CD8-positive, alpha-beta memory T cell (primary cell): Measurements from ENCODE around the gene ARMC9. TPM values are rescaled to one million over a fixed set of nuclear protein-coding genes. Genes with fewer than 3 reads are reported as not detected.

ENCODE experiments used
- CTCF ChIA-PET: fragments of 350-600 bp; sonication (Branson Sonifier 250); formaldehyde crosslinking; loops from one replicate; lab custom pipeline; 2021; ENCODE audit warnings: antibody characterized with exemption; lab: Charles Lee
- POLR2A ChIA-PET: fragments of 350-600 bp; sonication (Branson Sonifier 250); formaldehyde crosslinking; loops from one replicate; lab custom pipeline; 2021; ENCODE audit warnings: antibody characterized with exemption; lab: Charles Lee
- DNase-seq, 5 donors: peaks; one replicate each; pipeline versions ENCODE4 v3.0.0 to v3.0.0-alpha.2; 2020 to 2022; ENCODE audit warnings: mixed read lengths in 1 of 5
- H3K27ac ChIP-seq: one replicate; pipeline ENCODE4 v1.7.0; 2013; ENCODE audit warnings: low read depth, mild to moderate bottlenecking, low read length, moderate library complexity
- H3K27me3 ChIP-seq: 2 replicates; pipeline ENCODE4 v1.7.0; 2013; ENCODE audit warnings: low read length, mild to moderate bottlenecking; ENCODE audit not compliant: insufficient read depth, poor library complexity, severe bottlenecking
- H3K36me3 ChIP-seq: 2 replicates; pipeline ENCODE4 v1.7.0; 2013; ENCODE audit warnings: mild to moderate bottlenecking, low read length, moderate library complexity; ENCODE audit not compliant: insufficient read depth
- H3K4me1 ChIP-seq: 2 replicates; pipeline ENCODE4 v1.7.0; 2013; ENCODE audit warnings: mild to moderate bottlenecking, low read length, moderate library complexity; ENCODE audit not compliant: insufficient read depth
- H3K4me3 ChIP-seq: 2 replicates; pipeline ENCODE4 v1.7.0; 2013; ENCODE audit warnings: mild to moderate bottlenecking, low read length
- H3K9me3 ChIP-seq: 2 replicates; pipeline ENCODE4 v1.7.0; 2013; ENCODE audit warnings: mild to moderate bottlenecking, low read length
- H3K27ac Mint-ChIP-seq, 8 donors: one replicate each; pipeline ENCODE4 v1.8.0; 2020 to 2021; ENCODE audit warnings: mixed read lengths in 8 of 8, mild to moderate bottlenecking in 6 of 8, inconsistent platforms in 3 of 8, moderate library complexity in 3 of 8
- H3K27me3 Mint-ChIP-seq, 2 donors: one replicate each; pipeline ENCODE4 v1.8.0; 2020 to 2021; ENCODE audit warnings: mixed read lengths in 2 of 2, mild to moderate bottlenecking in 1 of 2, moderate library complexity in 1 of 2
- H3K36me3 Mint-ChIP-seq, 3 donors: one replicate each; pipeline ENCODE4 v1.8.0; 2020 to 2021; ENCODE audit warnings: mixed read lengths in 3 of 3, inconsistent platforms in 1 of 3, mild to moderate bottlenecking in 1 of 3
- H3K4me1 Mint-ChIP-seq, 3 donors: one replicate each; pipeline ENCODE4 v1.8.0; 2020 to 2021; ENCODE audit warnings: mixed read lengths in 3 of 3, inconsistent platforms in 1 of 3, mild to moderate bottlenecking in 1 of 3
- H3K4me3 Mint-ChIP-seq, 7 donors: one replicate each; pipeline ENCODE4 v1.8.0; 2020 to 2021; ENCODE audit warnings: mixed read lengths in 7 of 7, mild to moderate bottlenecking in 6 of 7, moderate library complexity in 4 of 7, inconsistent platforms in 2 of 7
- H3K9me3 Mint-ChIP-seq, 5 donors: one replicate each; pipeline ENCODE4 v1.8.0; 2020 to 2022; ENCODE audit warnings: mixed read lengths in 5 of 5, mild to moderate bottlenecking in 3 of 5, moderate library complexity in 2 of 5, inconsistent platforms in 1 of 5
- polyA plus RNA-seq: library from polyadenylated mRNA; unstranded; fragments of 300-500 nt; fragmentation: Illumina TruSeq; gene quantifications from one replicate; pipeline ENCODE4 v1.2.3, GENCODE V29; 2021
- total RNA-seq, 2 experiments: library from RNA; stranded (reverse); gene quantifications; one replicate each; pipeline ENCODE4 v1.2.3, GENCODE V29; 2021

ARMC9 gene
- total and polyA plus RNA-seq, 3 experiments from 2014 or later: 1.0 to 6.4 (median 5.3) TPM

DNA sequence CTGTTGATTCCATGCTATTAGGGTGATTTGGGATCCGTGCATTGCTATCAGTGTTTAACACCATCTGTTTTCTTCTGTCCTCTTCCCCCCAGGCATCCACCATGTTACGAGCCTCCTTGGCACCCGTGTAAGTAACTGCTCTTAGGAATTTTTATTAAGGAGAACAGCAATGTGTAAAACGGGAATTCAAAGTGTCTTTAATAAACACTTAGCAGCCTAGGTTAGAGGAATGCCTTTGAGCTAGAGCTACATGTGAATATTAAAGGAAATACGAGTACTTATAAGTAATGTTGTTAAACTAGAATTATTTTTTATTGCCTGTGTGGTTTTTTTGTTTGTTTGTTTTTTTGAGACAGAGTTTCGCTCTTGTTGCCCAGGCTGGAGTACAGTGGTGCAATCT, 58.1 kb downstream of the ARMC9 start:
- H3K4me1 Mint-ChIP-seq: peaks cover 9 to 13% (median 12%) of the 10 kb centered on the region in 3 donors
- CTCF ChIA-PET: no interaction called here
- H3K4me3 Mint-ChIP-seq: no peak overlapping the region
- no peaks in the 10 kb centered on the region for H3K36me3 Mint-ChIP-seq
- no peaks in the 10 kb centered on the region for H3K9me3 Mint-ChIP-seq
- H3K27me3 ChIP-seq: no peaks in the 10 kb centered on the region
- POLR2A ChIA-PET: no interaction called here
- peaks cover 10% of the 10 kb centered on the region for H3K4me1 ChIP-seq
- no peak overlapping the region for H3K4me3 ChIP-seq
- H3K27ac Mint-ChIP-seq: peak overlapping the region in 1 of 8 donors; percentile 44
- no peak overlapping the region for H3K27ac ChIP-seq
- no peaks in the 10 kb centered on the region for H3K36me3 ChIP-seq
- no peak for DNase-seq
- H3K9me3 ChIP-seq: no peaks in the 10 kb centered on the region
- peaks cover 0 to 1% of the 10 kb centered on the region in 2 donors for H3K27me3 Mint-ChIP-seq

DNA sequence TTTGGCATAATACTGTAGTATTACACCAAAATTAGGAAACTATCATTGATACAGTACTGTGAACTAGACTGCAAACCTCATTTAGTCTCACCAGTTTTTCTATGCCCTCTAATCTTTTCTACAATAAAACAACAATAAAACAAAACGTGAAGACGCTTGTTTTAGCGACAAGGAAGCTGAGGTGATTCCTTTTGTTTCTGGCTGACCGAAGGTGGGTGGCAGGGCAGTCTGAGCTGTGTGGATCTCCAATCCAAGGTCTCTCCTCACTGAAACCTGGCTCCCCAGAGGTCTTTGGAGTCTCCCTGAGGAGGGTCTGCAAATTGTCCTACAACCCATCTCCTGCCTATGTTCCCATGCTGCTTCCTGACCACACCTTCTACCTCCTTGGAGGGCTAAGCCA, 59.3 kb downstream of the ARMC9 start:
- H3K4me3 ChIP-seq: no peak overlapping the region
- no peak overlapping the region for H3K27ac ChIP-seq
- no peaks in the 10 kb centered on the region for H3K9me3 Mint-ChIP-seq
- H3K4me1 Mint-ChIP-seq: peaks cover 9 to 13% (median 12%) of the 10 kb centered on the region in 3 donors
- peaks cover 0 to 1% of the 10 kb centered on the region in 2 donors for H3K27me3 Mint-ChIP-seq
- peak overlapping the region in 1 of 8 donors; percentile 19 for H3K27ac Mint-ChIP-seq
- H3K4me3 Mint-ChIP-seq: no peak overlapping the region
- peaks cover 10% of the 10 kb centered on the region for H3K4me1 ChIP-seq
- no peaks in the 10 kb centered on the region for H3K9me3 ChIP-seq
- ChIA-PET CTCF (interaction anchor here (1.3 kb wide), 1 partner anchor 7 kb away, joined by 3 read pairs; no protein-coding TSS in a partner anchor), POLR2A (no interaction called here)
- H3K36me3 Mint-ChIP-seq: no peaks in the 10 kb centered on the region
- DNase-seq: no peak
- no peaks in the 10 kb centered on the region for H3K27me3 ChIP-seq
- no peaks in the 10 kb centered on the region for H3K36me3 ChIP-seq

DNA sequence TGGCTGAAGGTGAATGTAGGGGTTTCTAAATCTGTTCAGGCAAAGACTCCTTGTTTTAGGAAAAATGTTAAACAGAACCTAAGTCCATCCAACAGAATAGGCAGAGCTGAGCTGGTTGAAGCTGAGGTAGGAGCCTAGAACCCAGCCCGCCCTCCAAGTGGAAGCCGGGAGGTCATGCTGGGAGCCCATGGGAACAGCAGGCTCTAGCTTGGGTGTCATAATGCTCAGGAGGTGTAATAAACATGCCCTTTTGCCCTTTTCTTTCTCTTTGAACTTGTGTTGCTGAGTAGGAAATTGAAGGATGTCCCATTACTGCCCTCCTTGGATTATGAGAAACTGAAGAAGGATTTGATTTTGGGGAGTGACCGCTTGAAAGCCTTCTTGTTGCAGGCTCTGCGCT, 60.3 kb downstream of the ARMC9 start:
- Histone ChIP-seq H3K9me3 (no peaks in the 10 kb centered on the region), H3K4me1 (peaks cover 10% of the 10 kb centered on the region), H3K4me3 (no peak overlapping the region), H3K27ac (no peak overlapping the region), H3K36me3 (no peaks in the 10 kb centered on the region), H3K27me3 (no peaks in the 10 kb centered on the region)
- Mint-ChIP-seq H3K9me3 (no peaks in the 10 kb centered on the region), H3K27ac (no peak overlapping the region), H3K4me3 (no peak overlapping the region), H3K27me3 (no peaks in the 10 kb centered on the region), H3K36me3 (no peaks in the 10 kb centered on the region), H3K4me1 (peaks cover 9 to 13% (median 12%) of the 10 kb centered on the region in 3 donors)
- POLR2A ChIA-PET: no interaction called here
- CTCF ChIA-PET: interaction anchor here (1.3 kb wide), 1 partner anchor 8 kb away, joined by 3 read pairs; no protein-coding TSS in a partner anchor
- no peak for DNase-seq

DNA sequence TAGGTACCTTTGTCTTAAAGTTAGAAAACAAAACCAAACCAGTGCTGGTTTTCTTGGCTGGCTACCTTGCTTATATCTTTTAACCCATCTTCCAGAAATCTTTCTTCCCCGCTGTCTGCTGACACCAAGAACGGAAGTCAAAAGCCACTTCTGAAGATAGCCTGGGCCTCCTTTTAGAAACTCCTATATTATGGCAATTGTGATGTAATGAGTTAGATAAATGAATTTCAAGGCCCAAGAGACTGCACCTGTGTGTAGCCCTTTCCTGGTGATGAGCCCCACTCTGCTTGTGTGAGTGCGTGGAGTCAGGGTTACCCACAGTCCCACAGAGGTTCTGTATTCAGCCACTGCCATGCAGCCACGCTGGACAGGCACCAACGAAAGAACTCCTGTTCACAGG, 60.7 kb downstream of the ARMC9 start:
- H3K27me3 ChIP-seq: no peaks in the 10 kb centered on the region
- H3K27ac Mint-ChIP-seq: peak overlapping the region in 1 of 8 donors; percentile 21
- peaks cover 10% of the 10 kb centered on the region for H3K4me1 ChIP-seq
- H3K27me3 Mint-ChIP-seq: no peaks in the 10 kb centered on the region
- H3K4me1 Mint-ChIP-seq: peaks cover 9 to 13% (median 12%) of the 10 kb centered on the region in 3 donors
- no peaks in the 10 kb centered on the region for H3K9me3 ChIP-seq
- CTCF ChIA-PET: interaction anchor here (1.3 kb wide), 1 partner anchor 9 kb away, joined by 3 read pairs; no protein-coding TSS in a partner anchor
- no peaks in the 10 kb centered on the region for H3K36me3 ChIP-seq
- peak in 1 of 5 donors; percentile 3 for DNase-seq
- POLR2A ChIA-PET: no interaction called here
- no peaks in the 10 kb centered on the region for H3K36me3 Mint-ChIP-seq
- H3K4me3 ChIP-seq: no peak overlapping the region
- no peak overlapping the region for H3K27ac ChIP-seq
- no peaks in the 10 kb centered on the region for H3K9me3 Mint-ChIP-seq
- H3K4me3 Mint-ChIP-seq: no peak overlapping the region

DNA sequence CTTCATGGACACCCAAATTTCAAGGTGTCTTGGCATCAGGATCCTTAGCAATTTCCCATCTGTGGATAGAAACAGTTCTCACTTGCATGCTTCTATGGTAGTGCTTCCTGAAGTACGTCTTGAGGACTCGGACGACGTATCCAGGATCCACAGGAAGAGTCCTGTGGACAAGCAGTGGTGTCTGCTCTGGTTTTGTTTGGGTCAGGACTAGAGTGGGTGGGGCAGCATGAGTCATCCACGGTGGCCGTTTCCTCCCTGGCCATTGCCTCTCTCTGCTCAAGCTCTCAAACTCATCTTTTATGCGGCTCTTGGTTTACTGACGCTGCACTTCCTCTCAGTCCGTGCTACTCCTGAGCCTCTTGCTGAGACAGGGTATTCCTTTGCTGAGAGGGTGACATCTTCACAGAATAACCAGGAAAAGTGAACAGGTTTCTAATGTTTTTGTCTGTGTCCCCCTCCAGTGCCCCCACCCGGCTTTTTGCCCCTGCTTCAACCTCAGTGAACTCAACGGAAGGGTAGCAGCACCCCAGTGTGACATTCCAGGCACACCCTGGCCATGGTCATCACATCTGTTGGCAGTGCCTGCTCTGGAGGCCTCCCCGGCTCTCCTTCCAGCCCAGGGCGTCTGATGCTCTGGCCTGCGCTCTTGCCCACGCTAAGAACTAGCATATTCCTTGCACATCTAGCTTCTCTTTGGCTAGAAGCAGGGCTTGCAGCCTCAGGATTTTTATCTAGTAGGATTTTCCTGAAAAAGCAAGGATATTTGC, 62.2 kb downstream of the ARMC9 start:
- H3K4me3 Mint-ChIP-seq: no peak overlapping the region
- H3K27ac Mint-ChIP-seq: no peak overlapping the region
- H3K36me3 Mint-ChIP-seq: no peaks in the 10 kb centered on the region
- H3K27me3 Mint-ChIP-seq: no peaks in the 10 kb centered on the region
- Histone ChIP-seq H3K4me1 (peaks cover 10% of the 10 kb centered on the region), H3K36me3 (no peaks in the 10 kb centered on the region), H3K27me3 (no peaks in the 10 kb centered on the region), H3K27ac (no peak overlapping the region), H3K9me3 (no peaks in the 10 kb centered on the region), H3K4me3 (no peak overlapping the region)
- no peaks in the 10 kb centered on the region for H3K9me3 Mint-ChIP-seq
- DNase-seq: no peak
- peaks cover 9 to 13% (median 12%) of the 10 kb centered on the region in 3 donors for H3K4me1 Mint-ChIP-seq
- ChIA-PET CTCF (no interaction called here), POLR2A (no interaction called here)

DNA sequence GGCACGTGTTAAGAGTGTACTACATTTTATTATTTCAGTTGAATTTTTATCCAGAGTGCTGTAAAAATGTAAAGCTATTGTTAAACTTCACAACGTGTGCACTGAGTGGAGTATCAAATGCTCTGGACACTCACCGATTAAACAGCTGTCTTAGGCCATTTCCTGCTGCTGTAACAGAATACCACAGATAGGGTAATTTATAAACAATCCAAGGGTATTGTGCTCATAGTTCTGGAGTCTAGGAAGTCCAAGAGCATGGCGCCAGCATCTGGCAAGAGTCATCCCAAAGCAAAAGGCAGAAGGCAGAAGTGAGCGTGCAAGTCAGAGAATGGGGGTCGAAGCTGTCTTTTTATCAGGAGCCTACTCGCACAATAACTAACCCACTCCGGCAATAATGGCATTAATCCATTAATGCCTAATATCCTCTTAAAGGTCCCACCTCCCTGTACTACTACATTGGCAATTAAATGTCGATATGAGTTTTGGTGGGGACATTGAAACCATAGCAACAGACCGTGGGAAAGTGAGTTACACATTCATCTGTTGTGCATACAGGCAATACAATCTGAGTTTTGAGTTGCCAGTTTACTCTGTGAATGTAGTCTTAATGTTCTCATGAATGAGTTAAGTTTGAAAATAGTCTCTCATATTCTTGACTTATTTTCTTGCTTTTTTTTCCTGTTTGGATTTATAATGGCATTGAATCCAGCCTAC, 64.8 kb downstream of the ARMC9 start:
- peak overlapping the region in 1 of 8 donors; percentile 51 for H3K27ac Mint-ChIP-seq
- no peak overlapping the region for H3K4me3 Mint-ChIP-seq
- ChIA-PET CTCF (no interaction called here), POLR2A (no interaction called here)
- no peak overlapping the region for H3K27ac ChIP-seq
- peaks cover 0 to 2% (median 0%) of the 10 kb centered on the region in 3 donors for H3K36me3 Mint-ChIP-seq
- H3K4me1 ChIP-seq: peaks cover 10% of the 10 kb centered on the region
- no peaks in the 10 kb centered on the region for H3K27me3 ChIP-seq
- H3K9me3 Mint-ChIP-seq: no peaks in the 10 kb centered on the region
- H3K4me1 Mint-ChIP-seq: peaks cover 9 to 13% (median 12%) of the 10 kb centered on the region in 3 donors
- no peaks in the 10 kb centered on the region for H3K9me3 ChIP-seq
- no peak for DNase-seq
- H3K4me3 ChIP-seq: no peak overlapping the region
- H3K27me3 Mint-ChIP-seq: no peaks in the 10 kb centered on the region
- no peaks in the 10 kb centered on the region for H3K36me3 ChIP-seq

DNA sequence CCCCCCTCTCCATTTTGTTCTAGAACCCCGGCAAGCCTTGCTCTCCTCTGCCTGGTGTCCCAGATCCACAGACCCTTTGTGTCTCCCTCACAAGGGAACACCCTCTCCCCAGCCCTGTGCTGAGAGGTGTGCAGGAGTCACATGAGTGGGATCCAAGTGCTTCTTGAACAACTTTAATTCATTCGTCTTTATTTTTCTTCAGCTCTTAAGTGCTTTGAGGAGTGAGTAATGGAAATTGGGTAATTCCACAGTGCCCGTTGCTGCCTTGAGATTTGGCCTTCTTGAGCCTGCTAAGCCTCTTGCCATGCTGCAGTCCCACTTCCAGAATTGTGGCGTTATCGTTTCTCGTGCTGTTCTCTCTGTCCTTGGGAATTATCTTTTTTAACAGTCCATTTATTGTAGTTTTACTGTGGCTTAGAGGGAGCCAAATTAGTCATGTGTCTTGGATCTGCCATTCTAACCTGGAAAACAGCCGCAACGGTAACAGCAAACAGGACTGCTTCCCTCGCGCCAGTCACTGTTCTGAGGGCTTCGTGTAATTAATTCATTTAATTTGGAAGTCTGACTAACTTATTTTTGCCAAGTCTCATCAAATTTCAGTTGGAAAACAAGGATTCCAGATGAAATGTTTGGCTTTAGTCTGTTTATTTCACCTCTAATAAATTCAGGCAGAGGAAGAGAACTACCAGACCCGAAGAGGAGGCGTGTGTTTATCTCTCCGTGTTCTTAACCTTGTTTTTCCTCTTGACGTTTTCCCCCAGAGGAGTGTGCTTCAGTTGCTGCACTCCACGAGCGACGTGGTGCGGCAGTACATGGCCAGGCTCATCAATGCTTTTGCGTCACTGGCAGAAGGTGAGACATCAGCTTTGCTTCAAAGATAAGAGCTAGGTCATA, 72.0 kb downstream of the ARMC9 start:
- Histone ChIP-seq H3K9me3 (no peaks in the 10 kb centered on the region), H3K27ac (no peak overlapping the region), H3K27me3 (no peaks in the 10 kb centered on the region), H3K36me3 (no peaks in the 10 kb centered on the region), H3K4me3 (no peak overlapping the region), H3K4me1 (no peaks in the 10 kb centered on the region)
- H3K4me3 Mint-ChIP-seq: no peak overlapping the region
- H3K27ac Mint-ChIP-seq: no peak overlapping the region
- no peaks in the 10 kb centered on the region for H3K4me1 Mint-ChIP-seq
- DNase-seq: no peak
- H3K27me3 Mint-ChIP-seq: no peaks in the 10 kb centered on the region
- peaks cover 0 to 2% (median 2%) of the 10 kb centered on the region in 3 donors for H3K36me3 Mint-ChIP-seq
- no peaks in the 10 kb centered on the region for H3K9me3 Mint-ChIP-seq
- POLR2A ChIA-PET: interaction anchor here (0.6 kb wide), 1 partner anchor 163 kb away, joined by 7 read pairs; no protein-coding TSS in a partner anchor
- CTCF ChIA-PET: no interaction called here
